ENCODE data around the gene SLN. TPM values are rescaled to one million over a fixed set of nuclear protein-coding genes. Genes with fewer than 3 reads are reported as not detected.

Gene SLN
- total and polyA plus RNA-seq, 12 donors = 0.33 to 13.0 (median 2.5) TPM; not detected in 6

DNA sequence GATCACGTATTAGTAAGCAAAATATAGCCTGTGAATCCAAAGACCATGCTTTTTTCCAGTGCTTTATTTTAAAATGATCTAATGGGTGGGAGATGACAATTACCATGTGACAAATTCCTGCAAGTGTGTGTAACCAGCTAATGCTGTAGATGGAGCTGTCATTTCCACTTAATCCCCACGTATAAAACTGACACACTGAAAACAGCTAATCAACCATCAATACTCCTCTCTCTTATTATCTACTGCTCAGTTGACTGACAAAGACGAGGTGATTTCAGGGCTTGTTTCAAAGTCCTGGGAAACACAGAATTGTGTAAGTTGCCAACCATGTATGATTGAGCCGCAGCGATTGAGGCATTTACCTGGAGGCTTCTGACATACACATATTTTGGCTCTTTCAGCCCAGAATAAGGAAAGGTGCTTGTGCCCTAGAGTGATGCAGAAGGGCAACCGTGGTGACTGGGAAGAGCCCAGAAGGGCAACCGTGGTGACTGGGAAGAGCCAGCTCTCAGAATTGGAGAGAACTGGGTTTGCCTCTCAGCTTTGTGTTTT, 9.7 kb downstream of the SLN start:
- Histone ChIP-seq H3K27ac (no peak overlapping the region), H3K4me3 (no peak overlapping the region), H3K9me3 (replicated peaks in 1 of 3) (no peaks in the 10 kb centered on the region), H3K27me3 (no peaks in the 10 kb centered on the region), H3K36me3 (replicated peaks in 1 of 2) (no peaks in the 10 kb centered on the region), H3K4me1 (replicated peaks in 1 of 2) (no peaks in the 10 kb centered on the region)
- intact Hi-C loops (cut with DNase I) = no loop called here
- no peak for DNase-seq
- 75 to 87% (median 82%) methylated on average over 7 of the region's 7 CpGs for WGBS, 4 donors
- TF ChIP-seq, protein P1, sequence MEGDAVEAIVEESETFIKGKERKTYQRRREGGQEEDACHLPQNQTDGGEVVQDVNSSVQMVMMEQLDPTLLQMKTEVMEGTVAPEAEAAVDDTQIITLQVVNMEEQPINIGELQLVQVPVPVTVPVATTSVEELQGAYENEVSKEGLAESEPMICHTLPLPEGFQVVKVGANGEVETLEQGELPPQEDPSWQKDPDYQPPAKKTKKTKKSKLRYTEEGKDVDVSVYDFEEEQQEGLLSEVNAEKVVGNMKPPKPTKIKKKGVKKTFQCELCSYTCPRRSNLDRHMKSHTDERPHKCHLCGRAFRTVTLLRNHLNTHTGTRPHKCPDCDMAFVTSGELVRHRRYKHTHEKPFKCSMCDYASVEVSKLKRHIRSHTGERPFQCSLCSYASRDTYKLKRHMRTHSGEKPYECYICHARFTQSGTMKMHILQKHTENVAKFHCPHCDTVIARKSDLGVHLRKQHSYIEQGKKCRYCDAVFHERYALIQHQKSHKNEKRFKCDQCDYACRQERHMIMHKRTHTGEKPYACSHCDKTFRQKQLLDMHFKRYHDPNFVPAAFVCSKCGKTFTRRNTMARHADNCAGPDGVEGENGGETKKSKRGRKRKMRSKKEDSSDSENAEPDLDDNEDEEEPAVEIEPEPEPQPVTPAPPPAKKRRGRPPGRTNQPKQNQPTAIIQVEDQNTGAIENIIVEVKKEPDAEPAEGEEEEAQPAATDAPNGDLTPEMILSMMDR (IDR thresholded peaks at IDR 0.05) = no peak
- no peak for TF ChIP-seq POLR2A (IDR thresholded peaks at IDR 0.05)

- intact Hi-C loops (cut with DNase I) = no loop called here
- 73 to 78% (median 77%) methylated on average over 15 of the region's 15 CpGs for WGBS, 4 donors
- Histone ChIP-seq H3K9me3 (replicated peaks in 1 of 3) (no peaks in the 10 kb centered on the region), H3K36me3 (replicated peaks in 1 of 2) (no peaks in the 10 kb centered on the region), H3K27ac (no peak overlapping the region), H3K4me1 (replicated peaks in 1 of 2) (no peaks in the 10 kb centered on the region), H3K4me3 (no peak overlapping the region), H3K27me3 (no peaks in the 10 kb centered on the region)
- no peak for DNase-seq
- TF ChIP-seq POLR2A (IDR thresholded peaks at IDR 0.05) = no peak
- TF ChIP-seq, protein P1 (IDR thresholded peaks at IDR 0.05) = no peak
These were observed 12.2 kb downstream of the SLN start for GRCh38 chr11:107699371-107700285.

GRCh38 chr11:107697291-107697690, 14.6 kb downstream of the SLN start:
- no peak overlapping the region for H3K4me3 ChIP-seq
- TF ChIP-seq, protein P1 (IDR thresholded peaks at IDR 0.05) = no peak
- no peak for TF ChIP-seq POLR2A (IDR thresholded peaks at IDR 0.05)
- no peak overlapping the region for H3K27ac ChIP-seq
- no peak for DNase-seq
- H3K36me3 ChIP-seq (replicated peaks in 1 of 2) = no peaks in the 10 kb centered on the region
- no peaks in the 10 kb centered on the region for H3K9me3 ChIP-seq (replicated peaks in 1 of 3)
- H3K27me3 ChIP-seq = no peaks in the 10 kb centered on the region
- WGBS, 4 donors = 65 to 72% (median 66%) methylated on average over 6 of the region's 6 CpGs
- intact Hi-C loops (cut with DNase I) = no loop called here
- no peaks in the 10 kb centered on the region for H3K4me1 ChIP-seq (replicated peaks in 1 of 2)

DNA sequence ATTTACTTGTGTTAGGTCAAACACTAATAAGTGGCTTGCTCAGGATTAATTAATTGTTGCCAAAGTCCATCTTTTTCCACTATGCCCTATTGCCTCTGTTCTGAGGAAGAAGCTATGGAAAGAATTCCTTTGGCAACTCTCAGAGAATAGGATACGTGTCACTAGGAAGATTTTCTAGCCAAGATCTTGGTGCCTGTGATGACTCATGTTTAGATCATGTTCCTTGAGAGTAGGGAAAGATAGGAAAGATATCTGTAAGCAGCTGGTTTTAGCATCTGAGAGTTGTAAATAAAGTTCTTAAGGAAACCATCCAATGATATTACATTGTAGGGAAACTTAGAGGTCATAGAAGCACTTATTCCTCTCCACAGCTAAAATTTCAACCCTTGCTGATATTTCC, 15.7 kb downstream of the SLN start:
- no peak overlapping the region for H3K4me3 ChIP-seq
- H3K4me1 ChIP-seq (replicated peaks in 1 of 2) = no peaks in the 10 kb centered on the region
- peaks cover 4% of the 10 kb centered on the region for H3K27me3 ChIP-seq
- no peak for DNase-seq
- H3K27ac ChIP-seq = no peak overlapping the region
- no peaks in the 10 kb centered on the region for H3K9me3 ChIP-seq (replicated peaks in 1 of 3)
- H3K36me3 ChIP-seq (replicated peaks in 1 of 2) = no peaks in the 10 kb centered on the region
- 16 to 30% (median 21%) methylated on average over 1 of the region's 1 CpG for WGBS, 4 donors
- intact Hi-C loops (cut with DNase I) = no loop called here
- TF ChIP-seq POLR2A (IDR thresholded peaks at IDR 0.05) = no peak
- TF ChIP-seq, protein P1 (IDR thresholded peaks at IDR 0.05) = no peak
